GM21786 (cell line): ENCODE results near the gene ITCH.
"Not testable (repeated sequence)": the region's sequence is repeated elsewhere in the genome, so short reads cannot be mapped to it uniquely, and the experiment has no call there.

Experiments
- ATAC-seq: cut with Tn5 transposase; IDR thresholded peaks from one replicate; pipeline ENCODE4 v1.9.1; 2021; ENCODE audit not compliant: unreplicated experiment

The ITCH gene

DNA sequence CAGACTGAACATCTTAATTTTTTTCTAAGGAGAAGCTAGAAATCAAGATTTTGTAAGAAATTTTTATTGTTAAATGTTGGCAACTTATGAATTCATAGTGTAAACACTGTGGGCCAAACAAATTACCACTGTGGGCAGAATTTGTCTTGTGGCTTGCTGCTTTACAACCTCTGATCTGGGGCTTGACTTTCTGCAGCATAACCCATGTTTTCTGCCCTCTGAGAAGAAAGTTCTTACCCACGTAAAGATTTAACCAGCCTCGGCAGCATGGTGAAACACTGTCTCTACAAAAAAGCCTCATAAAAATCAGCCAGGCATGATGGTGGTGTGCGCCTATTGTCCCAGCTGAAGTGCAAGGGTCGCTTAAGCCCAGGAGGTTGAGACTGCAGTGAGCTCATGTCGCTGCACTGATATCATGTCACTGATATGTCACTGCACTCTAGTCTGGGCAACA lies 12.9 kb downstream of the ITCH start:
- ATAC-seq: no peak

DNA sequence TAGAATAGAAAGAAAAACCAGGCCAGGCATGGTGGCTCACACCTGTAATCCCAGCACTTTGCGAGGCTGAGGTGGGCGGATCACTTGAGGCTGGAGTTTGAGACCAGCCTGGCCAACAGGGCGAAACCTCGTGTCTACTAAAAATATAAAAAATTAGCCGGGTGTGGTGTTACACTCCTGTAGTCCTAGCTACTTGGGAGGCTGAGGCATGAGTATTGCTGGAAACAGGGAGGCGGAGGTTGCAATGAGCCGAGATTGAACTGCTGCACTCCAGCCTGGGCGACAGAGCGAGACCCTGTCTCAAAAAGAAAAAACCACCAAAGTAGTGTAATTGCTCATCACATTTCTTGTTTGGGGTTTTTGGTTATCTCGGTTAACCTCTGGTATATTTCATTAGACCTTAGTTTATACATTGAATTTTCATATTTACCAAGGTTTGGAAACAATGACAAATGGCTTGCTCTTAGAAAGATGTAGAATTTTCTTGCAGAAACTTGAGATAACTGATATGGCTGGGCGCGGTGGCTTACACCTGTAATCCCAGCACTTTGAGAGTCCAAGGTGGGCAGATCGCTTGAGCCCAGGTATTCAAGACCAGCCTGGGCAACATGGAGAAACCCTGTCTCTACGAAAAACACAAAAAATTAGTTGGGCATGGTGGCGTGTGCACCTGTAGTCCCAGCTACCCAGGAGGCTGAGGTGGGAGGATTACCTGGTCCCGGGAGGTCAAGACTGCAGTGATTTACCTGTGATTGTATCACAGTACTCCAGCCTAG lies 14.2 kb downstream of the ITCH start:
- ATAC-seq: peak; percentile 69

DNA sequence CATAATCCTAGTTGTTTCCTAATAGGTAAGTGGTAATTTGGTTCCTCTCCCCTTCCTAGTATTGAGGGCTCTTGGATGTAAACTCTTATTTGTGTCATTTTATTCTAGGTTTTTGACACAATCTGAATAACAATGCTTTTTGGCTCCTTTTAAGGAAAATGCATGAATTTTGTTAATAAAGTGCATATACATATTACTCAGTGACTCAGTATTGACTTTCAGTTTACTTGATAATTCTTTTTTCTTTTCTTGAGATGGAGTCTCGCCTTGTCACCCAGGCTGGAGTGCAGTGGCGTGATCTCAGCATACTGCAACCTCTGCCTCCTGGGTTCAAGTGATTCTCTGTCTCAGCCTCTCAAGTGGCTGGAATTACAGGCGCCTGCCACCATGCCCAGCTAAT lies 19.1 kb downstream of the ITCH start:
- ATAC-seq: no peak

DNA sequence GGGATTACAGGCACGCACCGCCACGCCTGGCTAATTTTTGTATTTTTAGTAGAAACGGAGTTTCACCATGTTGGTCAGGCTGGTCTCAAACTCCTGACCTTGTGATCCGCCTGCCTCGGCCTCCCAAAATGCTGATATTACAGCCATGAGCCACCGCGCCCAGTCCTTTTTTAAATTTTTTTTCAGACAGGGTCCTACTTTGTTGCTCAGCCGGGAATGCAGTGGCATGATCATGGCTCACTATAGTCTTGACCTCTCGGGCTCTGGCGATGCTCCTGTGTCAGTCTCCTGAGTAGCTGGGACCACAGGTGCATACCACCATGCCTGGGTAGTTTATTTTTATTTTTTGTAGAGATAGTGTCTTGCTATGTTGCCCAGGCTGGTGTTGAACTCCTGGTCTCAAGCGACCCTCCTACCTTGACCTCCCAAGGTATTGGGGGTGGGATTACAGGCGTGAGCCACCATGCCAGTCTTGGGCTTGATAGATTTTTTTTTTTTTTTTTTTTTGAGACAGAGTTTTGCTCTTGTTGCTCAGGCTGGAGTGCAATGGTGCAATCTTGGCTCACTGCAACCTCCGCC lies 19.9 kb downstream of the ITCH start:
- not testable (repeated sequence) for ATAC-seq

DNA sequence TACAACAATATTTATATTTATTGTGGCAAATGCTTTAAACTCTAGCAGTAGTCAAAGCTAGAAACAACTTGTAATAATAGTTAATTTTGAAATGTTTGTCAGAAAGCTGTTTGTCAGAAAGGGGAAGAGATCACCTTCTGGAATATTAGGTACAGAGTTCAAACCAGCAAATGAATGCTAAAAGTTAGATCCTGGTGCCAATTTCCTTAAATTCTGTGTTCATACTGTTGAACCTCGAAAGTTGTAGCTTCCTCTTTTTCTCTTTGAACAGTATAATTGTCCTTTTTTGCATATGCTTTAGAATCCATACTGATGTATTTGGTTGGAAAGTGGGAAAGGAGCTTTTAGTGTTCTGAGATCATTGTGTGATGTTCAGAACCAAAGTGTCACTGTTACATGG lies 22.4 kb downstream of the ITCH start:
- no peak for ATAC-seq

DNA sequence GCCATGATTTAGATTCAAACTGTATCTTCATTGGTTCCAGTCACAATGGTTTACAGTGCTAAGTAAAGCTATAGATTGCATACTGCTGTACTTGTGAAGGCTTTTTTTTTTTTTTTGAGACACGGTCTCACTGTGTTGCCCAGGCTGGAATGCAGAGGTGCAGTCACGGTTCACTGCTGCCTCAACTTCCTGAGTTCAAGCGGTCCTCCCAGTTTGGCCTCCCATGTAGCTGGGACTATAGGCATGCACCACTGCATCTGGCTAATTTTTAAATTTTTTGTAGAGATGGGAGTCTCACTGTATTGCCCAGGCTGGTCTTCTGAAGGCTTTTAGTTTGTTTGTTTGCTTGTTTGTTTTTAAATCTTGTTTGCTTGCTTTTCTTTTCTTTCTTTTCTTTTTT lies 24.9 kb downstream of the ITCH start:
- ATAC-seq: no peak

DNA sequence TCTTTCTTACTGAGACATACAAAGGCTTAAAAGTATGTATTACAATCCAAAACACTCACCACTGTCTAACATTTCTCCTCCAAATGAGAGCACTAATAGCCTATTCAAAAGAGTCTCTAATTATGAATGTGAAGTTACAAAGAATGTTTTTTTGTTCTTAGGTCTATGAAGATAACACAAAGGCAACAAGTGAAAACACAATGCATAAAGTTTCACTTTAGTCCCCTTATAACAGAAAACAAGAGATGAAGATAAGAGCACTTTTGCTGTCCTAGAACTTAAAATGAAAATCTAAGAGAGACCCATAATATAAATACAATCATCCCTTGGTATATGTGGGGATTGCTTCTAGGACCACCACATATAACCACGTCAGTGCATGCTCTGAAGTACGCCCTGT lies 25.6 kb downstream of the ITCH start:
- ATAC-seq: no peak

DNA sequence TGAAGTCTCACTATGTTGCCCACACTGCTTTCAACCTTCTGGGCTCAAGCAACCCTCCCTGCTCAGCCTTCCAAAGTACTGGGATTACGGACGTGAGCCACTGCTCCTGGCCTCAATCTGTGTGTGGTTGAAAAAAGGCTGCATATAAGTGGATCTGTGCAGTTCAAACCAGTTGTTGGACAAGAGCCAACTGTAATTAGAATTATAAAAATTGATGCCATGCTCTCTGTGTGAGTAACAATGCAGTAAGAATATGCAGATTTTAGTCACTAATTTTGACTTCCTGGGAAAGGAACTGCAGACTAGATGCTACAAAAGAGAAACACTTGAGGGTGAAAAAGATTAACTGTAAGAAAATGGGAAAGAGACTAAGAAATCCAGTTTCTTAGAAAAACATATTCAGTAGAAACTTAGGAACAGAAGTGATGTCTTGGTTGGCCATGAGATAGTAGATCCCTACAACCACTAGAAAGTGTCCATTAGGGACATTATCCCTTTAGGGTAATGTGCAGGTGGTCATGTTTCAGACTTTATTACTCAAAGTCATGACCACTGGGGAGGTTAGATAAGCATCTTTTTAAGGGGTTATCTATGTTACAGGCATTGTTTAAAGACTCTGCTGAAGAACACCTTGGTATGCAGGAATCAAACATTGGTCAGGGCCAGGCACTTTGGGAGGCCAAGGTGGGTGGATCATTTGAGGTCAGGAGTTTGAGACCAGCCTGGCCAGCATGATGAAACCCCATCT lies 26.3 kb downstream of the ITCH start:
- ATAC-seq: no peak

DNA sequence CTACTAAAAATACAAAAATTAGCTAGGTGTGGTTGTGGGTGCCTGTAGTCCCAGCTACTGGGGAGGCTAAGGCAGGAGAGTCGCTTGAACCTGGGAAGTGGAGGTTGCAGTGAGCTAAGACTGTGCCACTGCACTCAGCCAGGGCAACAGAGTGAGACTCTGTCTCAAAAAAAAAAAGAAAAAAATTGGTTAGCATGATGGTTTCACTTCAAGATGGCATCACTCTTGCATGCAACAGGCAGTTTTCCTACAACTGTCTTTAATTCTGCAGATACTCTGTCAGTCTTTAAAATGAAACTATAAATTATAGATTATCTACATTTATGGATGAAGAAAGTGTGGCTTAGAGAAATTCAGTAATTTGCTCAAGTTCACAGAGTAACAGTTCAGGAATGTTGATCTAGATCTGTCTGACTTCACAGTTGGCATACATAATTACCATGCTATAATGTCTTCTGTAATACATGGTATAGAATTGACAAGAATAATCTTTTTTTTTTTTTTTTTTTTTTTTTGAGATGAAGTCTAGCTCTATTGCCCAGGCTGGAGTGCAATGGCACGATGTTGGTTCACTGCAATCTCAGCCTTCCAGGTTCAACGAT lies 27.0 kb downstream of the ITCH start:
- ATAC-seq: no peak

DNA sequence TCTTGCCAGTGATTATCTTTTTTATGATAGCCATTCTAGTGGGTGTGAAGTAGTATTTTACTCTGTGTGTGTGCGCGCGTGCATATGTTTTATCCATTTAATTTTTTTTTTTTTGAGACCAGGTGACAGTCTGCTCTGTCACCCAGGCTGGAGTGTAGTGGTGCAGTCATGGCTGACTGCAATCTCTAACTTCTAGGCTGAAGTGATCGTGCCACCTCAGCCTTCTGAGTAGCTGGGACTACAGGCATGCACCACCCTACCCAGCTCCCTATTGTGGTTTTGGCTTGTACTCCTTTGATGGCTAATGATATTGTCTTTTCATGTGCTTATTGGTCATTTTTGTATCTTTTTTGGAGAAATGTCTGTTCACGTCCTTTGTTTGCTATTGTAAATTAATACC lies 33.3 kb downstream of the ITCH start:
- ATAC-seq: no peak

DNA sequence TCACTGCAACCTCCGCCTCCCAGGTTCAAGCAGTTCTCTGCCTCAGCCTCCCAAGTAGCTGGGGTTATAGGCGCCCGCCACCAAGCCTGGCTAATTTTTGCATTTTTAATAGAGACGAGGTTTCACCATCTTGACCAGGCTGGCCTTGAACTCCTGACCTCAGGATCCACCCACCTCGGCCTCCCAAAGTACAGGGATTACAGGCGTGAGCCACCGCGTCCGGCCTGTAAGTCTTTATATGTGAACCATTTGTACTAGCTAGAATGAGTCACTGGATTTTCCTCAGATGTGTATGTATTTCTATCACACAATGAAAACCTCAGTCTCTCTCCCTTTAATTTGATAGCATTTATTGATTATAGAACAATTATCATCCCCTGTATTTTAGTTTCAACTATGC lies 34.0 kb downstream of the ITCH start:
- no peak for ATAC-seq

DNA sequence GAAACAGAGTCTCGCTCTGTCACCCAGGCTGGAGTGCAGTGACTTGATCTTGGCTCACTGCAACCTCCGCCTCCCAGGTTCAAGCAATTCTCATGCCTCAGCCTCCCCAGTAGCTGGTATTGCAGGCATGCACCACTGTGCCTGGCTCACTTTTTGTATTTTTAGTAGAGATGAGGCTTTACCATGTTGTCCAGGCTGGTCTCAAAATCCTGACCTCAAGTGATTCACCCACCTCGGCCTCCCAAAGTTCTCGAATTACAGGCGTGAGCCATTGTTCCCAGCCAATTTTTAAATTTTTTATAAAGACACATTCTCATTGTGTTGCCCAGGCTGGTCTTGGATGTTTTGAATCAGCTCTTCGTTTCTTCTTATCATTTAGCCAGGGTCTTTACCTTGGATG lies 37.7 kb downstream of the ITCH start:
- not testable (repeated sequence) for ATAC-seq

DNA sequence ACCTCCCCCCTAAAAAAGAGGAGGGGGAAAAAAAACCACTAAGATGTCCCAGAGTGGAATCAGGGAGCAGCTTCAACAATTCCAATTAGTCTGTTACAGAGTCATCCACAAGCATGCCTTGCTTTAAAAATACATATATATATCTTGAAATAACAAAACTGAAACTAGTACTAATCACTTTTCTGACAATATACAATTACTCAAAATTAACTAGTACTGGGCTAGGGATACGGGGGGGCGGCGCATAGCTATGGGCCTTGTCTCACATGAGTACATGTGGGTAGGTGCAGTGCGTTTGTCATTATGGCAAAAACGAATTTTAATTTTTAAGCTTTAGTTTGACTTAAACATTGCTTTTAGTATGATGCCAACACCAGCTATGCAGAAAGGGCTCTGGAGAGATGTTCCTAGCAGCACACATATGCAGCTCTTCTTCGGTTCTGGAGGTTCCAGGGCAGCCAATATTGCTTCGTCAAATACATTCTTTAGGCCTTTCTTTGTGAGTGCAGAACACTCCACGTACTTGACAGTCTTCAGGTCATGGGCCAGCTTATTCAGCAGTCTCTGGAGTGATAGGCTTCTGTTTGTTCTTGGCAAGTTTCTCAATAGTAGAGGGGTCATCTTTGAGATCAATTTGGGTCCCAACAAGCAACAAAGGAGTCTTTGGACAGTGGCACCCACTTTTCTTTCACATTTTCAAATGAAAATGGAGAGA lies 38.8 kb downstream of the ITCH start:
- ATAC-seq: no peak

DNA sequence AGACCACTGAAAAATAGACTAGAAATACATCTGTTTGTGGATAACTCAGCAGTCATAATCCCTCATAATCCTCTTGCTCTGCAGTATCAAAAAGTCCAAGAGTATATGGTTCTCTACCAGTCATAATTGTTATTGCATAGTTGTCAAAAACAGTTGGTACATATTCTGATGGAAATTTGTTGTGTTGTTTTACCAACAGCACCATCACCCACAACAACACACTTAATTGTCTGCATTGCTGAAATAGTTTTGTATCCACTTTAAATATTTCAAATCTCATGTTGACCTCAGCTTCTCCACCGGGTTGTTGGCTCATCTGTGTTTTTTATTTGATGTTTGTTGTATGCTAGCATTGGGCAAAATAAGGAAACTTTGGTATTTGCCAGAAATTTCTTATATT lies 39.4 kb downstream of the ITCH start:
- ATAC-seq: no peak

DNA sequence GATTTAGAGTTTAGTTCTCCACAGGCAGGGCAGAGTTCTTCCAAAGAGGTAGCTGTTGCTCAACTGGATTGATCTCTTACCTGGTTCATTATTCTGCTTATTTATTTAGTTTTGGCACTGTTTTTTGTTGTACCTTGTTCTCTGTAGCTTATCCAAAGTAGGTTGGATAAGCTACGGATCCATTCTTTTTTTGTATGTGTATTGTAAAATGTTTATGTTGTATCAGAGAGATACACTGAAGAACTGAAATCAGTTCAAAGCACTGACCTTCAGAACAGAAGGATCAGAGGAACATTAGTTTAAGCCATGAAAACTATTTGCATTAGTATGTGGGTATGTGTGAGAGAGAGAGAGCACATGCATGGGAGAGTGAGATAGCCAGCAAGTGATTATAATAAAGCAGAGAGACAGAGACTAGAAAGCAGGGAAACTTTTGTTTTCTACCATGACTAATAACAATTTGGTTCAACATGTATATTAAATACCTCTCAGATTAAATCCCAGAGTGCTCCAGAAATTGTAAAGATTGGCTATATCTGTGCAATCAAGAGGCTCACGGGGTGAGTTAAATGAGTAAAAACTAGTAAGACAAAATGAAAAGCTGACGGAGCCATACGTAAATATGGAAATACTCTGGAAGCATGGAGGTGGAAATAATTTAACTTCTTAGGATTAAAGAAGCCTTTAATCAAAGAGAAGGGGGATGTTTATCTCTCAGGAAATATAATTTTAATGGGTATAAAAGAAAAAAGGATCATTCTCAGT lies 40.2 kb downstream of the ITCH start:
- no peak for ATAC-seq

DNA sequence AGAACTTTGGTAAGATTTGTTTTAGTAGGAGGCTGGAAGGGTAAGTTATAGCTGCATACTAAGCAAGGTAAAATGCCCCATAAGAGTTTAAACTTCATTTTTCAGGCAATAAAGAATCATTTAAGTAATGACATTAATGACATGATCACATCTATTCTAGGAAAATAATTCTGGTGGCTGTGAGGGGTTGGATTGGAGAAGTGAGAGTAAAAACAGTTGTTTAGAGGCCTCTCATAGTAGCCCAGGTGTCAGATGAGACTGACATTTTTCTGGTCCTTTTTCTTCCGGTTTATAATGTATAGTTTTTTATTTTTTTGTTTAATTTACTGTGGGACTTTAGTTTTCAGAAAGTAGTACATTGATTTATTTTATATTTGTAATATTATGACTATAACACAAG lies 40.8 kb downstream of the ITCH start:
- ATAC-seq: peak; percentile 58

DNA sequence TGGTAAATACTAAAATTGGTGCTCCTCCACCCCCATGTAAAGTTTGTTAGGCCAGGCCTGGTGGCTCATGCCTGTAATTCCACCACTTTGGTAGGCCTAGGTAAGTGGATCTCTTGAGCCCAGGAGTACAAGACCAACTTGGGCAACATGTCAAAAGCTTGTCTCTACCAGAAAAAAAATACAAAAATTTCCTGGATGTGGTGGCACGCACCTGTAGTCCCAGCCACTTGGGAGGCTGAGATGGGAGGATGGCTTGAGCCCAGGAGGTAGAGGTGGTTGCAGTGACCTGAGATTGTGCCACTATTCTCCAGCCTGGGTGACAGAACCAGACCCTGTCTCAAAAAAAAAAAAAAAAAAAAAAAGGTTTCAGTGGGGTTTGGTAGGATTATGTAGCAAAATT lies 41.7 kb downstream of the ITCH start:
- ATAC-seq: no peak

DNA sequence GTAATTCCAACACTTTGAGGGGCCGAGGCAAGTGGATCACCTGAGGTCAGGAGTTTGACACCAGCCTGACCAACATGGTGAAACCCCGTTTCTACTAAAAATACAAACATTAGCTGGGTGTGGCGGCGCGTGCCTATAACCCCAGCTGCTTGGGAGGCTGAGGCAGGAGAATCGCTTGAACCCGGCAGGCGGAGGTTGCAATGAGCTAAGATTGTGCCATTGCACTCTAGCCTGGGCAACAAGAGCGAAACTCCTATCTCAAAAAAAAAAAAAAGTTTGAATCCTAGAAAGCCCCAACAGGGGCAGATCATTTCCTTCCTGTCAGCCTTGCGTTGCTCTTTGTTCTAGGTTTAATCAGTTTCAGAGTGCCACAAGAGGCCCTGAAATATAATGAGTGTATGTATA lies 42.2 kb downstream of the ITCH start:
- not testable (repeated sequence) for ATAC-seq

DNA sequence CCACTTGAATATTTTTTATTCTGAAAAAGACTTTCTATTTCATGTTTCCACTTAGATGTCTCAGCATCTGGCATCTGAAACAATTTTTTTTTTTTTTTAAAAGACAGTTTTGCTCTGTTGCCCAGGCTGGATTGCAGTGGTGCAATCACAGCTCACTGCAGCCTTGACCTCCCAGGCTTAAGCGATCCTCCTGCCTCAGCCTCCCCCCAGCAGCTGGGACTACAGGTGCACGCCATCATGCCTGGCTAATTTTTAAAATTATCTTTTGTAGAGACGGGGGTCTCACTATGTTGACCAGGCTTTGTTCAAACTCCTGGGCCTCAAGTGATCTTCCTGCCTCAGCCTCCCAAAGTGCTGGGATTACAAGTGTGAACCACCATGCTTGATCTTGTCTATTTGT lies 42.9 kb downstream of the ITCH start:
- ATAC-seq: not testable (repeated sequence)

DNA sequence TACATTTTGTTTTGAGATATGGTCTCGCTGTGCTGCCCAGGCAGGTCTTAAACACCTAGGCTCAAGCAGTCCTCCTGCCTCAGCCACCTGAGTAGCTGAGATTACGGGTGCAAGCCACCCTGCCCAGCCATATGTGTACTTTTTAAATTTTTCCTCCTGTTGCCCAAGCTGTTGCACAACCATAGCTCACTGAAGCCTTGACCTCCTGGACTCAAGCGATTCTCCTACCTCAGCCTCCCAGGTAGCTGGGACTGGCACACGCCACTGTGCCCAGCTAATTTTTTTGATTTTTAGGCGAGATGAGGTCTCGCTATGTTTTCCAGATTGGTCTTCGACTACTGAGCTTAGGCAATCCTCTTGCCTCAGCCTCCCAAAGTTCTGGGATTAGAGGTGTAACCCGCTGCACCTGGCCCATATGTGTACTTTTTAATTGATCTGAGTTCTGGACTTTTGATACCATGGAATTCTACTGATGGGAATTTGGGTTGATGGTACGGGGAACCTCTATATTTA lies 44.9 kb downstream of the ITCH start:
- ATAC-seq: no peak
